ENCODE results near the gene EFTUD2.
"Not testable (repeated sequence)": the region's sequence is repeated elsewhere in the genome, so short reads cannot be mapped to it uniquely, and the experiment has no call there.

The EFTUD2 gene

DNA sequence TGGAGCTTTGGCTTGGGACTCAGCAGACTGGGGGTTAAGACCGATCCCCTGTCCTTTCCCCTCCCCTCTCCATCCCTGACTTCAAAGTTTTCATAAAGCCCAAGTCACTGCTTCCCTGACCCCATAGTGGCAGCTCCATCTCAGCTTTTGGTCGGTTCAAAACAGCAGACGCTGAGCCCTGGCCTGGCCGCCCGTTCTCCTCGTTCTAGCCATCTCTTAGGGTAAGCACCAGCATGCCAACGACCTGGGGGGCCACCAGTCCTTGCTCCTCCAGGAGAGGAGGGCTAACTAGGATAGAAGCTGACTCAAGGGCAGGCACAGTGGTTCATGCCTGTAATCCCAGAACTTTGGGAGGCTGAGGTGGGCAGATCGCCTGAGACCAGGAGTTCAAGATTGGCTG is 53.0 kb downstream of the EFTUD2 start:
- DNase-seq: no peak

DNA sequence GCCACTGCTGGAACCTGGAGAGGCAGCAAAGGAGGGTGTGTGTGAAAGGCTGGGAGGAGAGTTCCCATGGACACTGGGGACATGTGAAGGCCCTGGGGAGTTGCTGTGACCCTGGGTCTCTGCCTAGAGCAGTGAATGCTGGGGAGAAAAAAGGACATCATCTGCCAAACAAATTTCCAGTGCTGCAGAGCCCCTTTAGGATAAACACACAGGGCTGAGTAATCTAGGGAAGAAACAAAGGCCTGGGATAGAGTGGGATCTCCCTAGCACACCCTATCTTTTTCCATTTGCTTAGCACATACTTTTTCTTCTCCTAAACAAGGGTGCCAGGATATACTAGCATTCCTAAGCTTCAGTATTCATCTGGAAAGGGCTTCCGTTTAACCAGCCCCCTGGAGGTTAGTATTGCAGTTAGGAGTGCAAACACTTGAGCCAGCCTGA is 54.8 kb downstream of the EFTUD2 start:
- DNase-seq: no peak

DNA sequence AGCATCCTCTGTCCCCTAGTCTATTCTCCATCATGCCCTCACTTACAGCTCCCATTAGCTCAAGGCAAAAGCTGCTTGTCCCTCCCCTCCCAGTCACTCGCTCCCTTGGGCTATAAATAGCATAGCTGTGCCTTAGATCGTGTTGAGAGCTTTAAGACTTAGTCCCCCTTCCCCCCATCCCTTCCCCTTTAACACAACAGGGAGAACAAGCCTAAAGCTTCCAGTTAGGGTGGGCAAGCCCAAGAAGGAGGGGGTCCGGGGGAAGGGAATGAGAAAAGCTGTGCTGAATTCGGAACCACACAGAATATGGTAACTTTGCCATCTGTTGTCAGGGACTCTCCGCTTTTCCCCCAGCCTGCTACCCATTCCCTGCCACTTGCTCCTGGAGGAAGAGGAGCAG is 56.5 kb downstream of the EFTUD2 start:
- no peak for DNase-seq

DNA sequence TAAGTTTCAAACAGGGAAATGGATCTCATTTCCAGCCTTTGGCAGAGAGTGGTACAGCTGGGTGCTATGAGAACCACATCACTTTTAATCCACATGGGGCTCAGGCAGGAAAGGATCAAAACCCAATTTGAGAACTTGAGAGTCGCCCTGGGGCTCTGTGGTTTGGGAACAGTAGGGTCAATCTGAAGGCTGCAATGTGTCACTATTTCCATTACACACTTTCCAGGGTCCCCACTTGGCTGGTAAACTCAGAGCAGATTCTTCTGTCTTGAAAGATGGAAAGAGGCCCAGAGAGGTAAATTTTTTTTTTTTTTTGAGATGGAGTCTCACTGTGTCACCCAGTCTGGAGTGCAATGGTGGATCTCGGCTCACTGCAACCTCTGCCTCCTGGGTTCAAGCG is 58.3 kb downstream of the EFTUD2 start:
- no peak for DNase-seq

DNA sequence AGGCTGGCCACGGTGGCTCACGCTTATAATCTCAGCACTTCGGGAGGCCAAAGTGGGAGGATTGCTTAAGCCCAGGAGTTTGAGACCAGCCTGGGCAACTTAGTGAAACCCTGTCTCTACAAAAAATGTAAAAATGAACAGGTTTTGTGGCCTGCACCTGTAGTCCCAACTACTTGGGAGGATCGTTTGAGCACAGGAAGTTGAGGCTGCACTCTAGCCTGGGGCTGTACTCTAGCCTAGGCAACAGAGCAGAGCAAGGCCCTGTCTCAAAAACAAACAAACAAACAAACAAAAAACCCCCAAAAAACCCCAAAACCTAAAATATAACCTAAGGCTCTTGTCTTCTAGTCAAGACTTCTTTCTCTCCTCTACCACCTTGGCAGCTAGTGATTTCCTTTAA is 59.0 kb downstream of the EFTUD2 start:
- no peak for DNase-seq

DNA sequence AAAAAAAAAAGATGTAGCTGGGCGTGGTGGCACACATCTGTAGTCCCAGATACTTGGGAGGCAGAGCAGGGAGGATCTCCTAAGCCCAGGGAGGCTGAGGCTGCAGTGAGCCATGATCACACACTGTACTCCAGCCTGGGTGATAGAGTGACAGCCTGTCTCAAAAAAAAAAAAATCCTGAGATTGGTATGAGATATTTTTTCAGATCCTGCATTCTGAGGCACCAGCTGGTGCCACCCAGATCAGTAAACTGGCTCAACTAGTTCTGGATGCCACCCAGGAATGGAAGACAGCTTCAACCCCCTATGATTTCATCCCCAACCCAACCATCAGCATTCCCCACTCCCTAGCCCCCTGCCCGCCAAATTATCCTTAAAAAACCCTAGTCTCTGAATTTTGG is 62.0 kb downstream of the EFTUD2 start:
- DNase-seq: no peak

DNA sequence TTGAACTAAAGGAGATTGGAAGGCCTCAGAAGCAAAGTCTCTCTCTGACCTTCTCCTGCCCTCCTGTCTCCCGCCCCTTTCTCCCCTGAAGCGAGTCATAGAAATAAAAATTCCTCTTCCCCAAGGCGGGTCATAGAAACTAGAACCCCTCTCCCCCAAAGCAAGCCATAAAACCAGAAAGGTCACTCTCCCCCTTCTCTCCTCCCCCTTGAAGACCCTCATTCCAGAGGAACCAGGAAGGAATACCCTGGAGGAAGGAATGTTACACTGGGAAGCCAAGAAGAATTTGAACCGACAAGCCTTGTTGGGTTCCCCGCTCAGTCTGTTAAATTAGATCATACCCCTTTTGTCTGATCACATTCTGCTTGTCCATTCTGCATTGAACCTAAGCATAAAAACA is 66.4 kb downstream of the EFTUD2 start:
- DNase-seq: no peak

DNA sequence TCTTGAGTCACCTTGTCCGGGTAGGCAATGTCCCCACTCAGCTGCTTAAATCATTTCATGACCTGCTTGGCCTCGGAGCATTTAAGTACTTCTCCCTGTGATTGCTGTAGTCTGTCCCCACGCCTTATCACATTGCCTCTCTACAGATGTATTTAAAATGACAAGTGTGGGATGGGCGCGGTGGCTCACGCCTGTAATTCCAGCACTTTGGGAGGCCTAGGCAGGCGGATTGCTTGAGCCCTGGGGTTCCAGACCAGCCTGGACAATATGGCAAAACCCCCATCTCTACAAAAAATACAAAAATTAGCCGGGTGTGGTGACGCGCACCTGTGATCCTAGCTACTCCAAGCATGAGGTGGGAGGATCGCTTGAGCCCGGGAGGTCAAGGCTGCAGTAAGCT is 67.9 kb downstream of the EFTUD2 start:
- no peak for DNase-seq

DNA sequence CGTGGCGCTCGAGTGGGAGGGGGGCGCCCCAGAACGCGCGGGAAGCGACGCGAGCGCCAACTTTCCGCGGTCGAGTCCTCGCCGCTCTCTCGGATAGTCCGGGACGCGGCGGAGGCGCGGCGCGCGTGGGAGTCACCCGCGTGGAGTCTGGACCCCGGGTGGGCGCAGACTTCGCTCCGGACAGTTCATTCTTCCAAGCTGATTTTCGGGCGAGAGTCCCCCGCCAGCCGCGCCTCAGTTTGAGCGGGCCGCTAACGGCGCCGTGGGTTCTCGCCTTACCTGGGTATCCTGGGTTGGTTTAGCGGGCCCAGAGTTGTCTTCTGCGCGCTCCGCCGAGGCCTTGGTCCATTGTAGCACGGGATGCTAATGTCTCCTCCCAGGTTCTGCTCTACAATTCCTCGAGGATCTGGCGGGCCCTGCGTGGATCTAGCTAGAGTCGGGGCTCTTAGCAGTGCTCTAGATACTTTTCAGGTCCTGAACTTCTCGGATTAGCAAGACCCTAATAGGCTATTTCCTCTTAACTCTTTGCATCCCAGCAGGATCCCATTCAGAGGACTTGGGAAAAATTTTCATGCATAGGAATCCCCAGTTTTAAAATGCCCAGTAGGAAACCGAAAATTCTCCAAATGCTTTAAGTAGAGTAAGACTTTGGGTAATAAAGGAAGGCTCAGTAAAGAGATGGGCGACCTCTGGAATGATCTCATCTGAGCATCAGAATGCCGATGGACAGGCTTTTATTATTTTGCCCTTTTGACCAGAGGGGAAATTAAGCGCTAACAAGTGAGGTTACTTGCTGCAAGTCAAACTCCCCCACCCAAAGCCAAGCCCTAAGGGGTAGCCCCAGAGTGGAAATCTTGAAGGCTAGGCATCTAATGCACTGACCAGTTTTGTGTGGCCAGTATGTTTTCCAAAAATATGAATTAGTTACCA is 68.6 kb downstream of the EFTUD2 start:
- no peak for DNase-seq

DNA sequence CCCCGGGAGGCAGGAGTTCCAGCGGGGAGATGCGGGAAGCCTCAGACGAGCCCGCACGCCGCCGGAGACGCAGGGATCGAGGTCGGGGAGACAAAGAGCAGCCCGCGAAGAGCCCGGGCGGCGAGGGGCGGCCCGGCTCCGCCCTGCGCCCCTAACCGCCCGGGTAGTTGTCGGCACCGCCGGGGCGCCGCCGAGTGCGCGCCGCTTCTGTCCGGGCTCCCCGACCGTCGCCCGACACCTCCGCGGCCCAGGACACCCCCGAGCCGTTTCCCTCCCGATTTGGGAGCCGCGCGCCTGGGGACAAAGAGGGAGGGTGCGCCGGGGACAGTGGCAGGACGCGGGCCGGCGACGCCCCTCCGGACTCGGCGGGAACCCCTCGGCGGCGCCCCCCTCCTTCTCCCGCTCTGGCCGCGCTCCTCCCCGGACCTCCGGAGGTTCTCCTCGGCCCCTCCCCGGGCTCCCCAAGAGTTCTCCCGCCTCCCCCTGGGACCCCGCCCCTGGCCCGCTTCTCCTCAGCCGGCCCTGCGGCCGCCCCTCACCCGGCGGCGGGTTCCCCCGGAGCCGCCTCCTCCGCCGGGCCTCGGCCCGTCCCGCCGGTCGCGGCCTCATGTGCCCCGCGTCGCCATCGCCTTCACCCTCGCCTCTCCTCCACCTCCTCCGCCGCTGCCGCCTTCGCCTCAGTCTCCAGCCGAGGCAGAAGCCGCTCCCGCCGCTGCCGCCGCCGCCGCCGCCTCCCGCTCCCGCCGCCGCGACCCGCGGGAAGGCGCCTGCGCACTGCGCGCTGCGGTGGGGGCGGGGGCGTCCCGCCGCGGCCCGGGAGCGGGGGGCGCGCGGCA is 69.5 kb downstream of the EFTUD2 start, which contains the start of gene GJC1:
Gene GJC1, minus strand, starts transcription at position 765 of the 836 bp plus-strand sequence. CDS start 24,470 bp downstream, outside the sequence.
- no peak for DNase-seq

DNA sequence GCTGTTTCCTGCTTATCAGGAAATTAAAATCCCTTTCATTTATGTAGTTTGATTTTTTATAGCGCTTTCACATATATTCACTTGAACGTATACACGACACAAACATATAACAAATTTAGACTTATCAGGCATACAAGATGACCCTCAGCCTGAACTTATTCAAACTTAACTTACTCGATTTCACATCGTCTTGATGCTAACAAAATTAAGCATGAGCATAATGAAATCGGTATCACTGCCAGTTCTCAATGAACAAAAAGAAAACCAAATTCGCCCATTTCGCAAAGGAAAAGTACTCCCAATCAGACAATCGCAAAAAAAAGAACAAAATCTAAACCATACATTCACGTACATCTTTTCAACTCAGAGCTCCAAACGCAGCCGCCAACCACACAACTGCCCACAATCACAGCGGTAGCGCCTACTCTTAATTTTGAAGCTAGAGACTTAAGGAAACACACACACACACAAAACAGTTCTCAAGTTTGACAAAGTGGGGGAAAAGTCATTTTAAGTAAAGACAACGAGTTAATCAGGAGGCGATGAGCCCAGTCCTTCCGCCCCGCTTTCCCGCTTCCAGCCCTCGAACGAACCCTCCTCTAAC is 70.2 kb downstream of the EFTUD2 start:
- no peak for DNase-seq

DNA sequence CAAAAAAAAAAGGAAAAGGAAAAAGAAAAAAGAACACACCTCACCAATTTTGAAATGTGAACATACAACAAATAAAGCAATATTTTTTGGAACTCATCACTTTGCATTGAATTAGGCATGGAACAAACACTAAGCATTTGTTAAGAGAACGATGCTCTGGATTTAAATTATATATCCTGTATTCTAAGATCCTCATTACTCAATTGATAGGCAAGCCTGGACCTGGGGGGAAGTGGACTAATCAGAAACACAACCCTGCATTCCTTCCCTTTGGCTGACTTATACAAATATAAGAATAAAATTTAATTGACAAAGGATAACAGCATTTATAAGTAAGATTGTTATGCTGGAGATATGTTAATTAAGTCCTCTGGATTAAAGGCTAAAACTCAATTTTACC is 71.4 kb downstream of the EFTUD2 start:
- DNase-seq: no peak

DNA sequence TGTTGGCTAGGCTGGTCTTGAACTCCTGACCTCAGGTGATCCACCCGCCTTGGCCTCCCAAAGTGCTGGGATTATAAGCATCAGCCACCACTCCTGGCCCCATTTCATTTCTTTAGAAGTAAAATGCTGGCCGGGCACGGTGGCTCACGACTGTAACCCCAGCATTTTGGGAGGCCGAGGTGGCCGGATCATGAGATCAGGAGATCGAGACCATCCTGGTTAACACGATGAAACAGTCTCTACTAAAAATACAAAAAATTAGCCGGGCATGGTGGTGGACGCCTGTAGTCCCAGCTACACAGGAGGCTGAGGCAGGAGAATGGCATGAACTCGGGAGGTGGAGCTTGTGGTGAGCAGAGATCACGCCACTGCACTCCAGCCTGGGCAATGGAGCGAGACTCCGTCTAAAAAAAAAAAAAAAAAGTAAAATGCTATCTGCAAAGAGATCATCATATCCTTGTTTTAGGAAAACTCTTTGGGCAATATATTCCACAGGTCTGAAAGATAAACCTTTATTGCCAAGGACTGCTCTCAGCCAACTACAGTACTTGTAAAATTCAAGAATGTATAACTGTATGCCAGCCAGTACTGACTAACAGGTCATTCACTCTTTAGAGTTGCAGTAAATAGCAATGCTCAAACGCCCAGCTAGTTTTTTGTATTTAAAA is 73.0 kb downstream of the EFTUD2 start:
- no peak for DNase-seq

DNA sequence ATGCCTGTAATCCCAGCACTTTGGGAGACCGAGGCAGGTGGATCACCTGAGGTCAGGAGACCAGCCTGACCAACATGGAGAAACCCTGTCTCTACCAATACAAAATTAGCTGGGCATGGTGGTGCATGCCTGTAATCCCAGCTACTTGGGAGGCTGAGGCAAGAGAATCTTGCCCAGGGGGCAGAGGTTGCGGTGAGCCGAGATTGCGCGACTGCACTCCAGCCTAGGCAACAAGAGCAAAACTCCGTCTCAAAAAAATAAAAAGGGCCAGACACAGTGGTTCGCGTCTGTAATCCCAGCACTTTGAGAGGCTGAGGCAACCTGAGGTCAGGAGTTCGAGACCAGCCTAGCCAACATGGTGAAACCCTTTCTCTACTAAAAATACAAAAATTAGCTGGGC is 74.0 kb downstream of the EFTUD2 start:
- not testable (repeated sequence) for DNase-seq

DNA sequence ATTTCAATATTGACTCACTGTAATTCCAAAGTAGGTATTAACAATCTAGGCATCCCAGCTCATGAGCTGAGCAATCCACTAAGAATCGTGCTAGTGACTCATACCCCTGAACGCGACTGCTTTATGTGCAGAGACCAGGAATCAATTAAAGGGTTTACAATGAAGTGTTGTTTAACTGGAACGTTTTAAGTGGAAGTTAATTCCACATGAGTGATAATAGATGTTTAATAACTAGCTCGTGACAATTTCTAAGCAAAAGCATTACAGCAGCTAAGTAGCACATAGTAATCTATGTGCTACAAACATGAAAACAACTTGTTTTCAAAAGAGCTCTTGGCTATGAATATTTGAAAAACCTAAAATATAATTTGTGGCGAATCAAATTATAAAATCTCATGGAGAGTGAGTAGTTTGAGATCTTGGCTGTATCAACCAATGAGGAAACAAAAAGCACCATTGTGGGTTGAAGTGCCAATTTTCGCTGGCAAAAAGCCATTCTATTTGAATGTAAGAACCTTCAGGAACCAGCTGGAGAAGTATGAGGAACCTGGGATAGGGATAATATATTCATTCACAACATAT is 78.5 kb downstream of the EFTUD2 start:
- DNase-seq: no peak

DNA sequence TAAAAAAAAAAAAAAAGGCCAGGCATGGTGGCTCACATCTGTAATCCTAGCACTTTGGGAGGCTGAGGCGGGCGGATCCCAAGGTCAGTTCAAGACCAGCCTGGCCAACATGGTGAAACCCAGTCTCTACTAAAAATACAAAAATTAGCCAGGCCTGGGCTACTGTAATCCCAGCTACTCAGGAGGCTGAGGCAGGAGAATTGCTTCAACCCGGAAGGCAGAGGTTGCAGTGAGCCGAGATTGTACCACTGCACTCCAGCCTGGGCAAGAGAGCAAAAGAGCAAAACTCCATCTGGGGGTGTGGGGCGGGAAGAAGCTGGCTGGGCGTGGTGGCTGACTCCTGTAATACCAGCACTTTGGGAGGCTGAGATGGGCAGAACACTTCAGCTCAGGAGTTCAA is 80.7 kb downstream of the EFTUD2 start:
- not testable (repeated sequence) for DNase-seq

DNA sequence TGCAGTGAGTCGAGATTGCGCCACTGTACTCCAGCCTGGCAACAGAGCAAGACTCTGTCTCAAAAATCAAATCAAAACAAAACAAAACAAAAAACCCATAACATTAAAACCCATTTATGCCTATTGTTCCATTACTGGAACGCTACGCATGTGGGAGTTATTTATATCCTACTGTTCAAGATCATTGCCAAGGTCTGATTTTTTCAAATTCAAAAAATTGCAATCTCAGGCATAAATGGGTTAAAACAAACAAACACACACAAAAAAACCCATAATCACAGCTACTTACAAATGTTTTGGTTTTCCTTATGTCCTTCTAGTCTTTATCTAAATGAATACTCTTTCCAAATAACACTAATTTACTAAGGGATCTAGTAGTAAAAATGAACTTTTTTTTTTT is 87.0 kb downstream of the EFTUD2 start:
- DNase-seq: no peak

DNA sequence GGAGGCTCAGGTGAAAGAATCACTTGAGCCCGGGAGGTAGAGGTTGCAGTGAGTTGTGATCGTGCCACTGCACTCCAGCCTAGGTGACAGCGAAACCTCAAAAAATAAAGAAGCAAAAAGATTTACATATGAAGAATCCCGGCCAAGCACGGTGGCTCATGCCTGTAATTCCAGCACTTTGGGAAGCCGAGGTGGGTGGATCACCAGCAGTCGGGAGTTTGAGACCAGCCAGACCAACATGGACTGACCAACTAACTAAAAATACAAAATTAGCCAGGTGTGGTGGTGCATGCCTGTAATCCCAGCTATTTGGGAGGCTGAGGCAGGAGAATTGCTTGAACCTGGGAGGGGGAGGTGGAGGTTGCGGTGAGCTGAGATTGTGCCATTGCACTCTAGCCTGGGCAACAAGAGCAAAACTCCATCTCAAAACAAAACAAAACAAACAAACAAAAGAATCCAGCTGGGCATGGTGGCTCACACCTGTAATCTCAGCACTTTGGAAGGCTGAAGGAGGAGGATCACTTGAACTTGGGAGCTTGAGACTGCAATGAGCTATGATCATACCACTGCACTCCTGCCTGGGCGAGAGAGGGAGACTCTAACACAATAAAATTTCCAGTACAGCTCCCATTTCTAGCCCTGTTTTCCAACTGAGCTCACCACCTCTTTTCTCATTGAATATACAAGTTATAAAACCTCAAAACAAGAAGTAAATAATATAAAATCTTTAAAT is 90.4 kb downstream of the EFTUD2 start:
- DNase-seq: not testable (repeated sequence)

DNA sequence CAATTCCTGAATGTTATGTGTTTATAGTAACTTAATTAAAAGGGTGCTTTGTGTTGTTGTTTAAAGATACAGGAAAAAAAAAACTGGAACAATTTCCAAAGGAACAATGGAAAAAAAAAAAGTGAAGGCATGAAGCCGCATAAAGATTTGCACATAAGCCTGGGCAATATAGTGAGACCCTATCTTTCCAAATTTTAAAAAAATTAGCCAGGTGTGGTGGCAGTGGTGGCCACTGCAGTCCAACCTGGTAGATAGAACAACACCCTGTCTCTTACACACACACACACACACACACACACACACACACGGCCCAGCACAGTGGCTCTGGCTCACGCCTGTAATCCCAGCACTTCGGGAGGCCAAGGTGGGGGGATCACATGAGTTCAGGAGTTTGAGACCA is 91.1 kb downstream of the EFTUD2 start:
- DNase-seq: no peak

DNA sequence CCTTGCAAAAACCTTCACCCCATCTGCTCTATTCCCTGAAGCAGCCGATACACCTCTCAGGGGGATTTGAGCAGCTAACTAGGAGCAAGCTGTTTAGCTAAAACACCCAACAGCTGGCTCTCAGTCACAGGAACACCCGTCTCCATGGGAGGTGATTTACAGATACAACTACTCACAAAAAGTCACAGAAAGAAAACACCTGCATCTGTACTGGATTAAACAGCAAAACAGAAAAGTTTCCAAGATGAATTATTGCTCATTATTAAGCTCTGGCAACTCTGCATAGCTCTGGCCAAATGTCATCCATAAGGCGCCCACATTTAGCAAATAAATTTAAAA is 91.5 kb downstream of the EFTUD2 start:
- DNase-seq: no peak

DNA sequence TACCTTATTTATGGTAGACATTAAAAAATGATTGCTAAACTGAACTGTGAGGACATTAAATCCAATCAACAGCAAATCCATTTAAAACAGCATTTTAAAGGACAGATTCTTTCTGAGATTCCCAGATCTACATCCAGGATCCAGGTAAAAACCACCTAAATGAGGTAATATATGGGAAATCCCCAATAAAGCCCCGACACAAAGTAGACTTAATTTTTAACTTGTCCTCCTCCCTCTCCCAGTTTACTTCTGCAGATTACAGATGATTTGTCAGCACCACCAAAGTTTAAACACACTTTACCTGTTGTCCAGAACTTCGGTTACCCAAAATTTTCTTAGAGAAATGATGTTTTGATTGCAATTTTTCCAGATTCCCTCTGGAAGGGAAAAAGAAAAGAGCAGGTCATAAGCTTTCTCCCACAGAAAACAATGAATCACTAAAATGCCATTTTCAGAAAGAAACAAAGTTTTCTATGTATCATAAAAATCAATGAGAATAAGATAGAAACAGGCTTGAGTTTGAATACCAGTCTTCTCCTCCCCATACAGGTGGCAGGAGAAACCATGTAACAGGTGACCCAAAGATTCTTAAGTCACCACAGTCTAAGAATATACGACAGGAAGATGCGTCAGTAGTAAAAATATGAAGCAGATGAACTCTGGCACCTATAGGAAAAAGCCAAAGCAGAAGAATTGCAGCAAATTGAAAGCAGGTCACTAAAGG is 92.0 kb downstream of the EFTUD2 start:
- no peak for DNase-seq

All from activated gamma-delta T cell treated with Interleukin-2 at 50 U/mL for 16 hours (primary cell).